ENCODE data around the gene SLC25A43. TPM values are rescaled to one million over a fixed set of nuclear protein-coding genes. Genes with fewer than 3 reads are reported as not detected.
A peak's percentile ranks its signal among the peaks of the same experiment; 100 is the strongest.

Gene SLC25A43
- polyA plus RNA-seq, 2 of the 4 experiments (the other 2 are of a cell fraction), result 27.4 to 31.2 TPM

- TF ChIP-seq POLR2A (IDR thresholded peaks at IDR 0.05; ENCODE audit: low read length), result no peak
- TF ChIP-seq SREBF2 (IDR thresholded peaks at IDR 0.05), result no peak
- TF ChIP-seq KDM1A (IDR thresholded peaks at IDR 0.05; ENCODE audit: low read depth), result no peak
Observed at GRCh38 chrX:119393144-119393543, 6.0 kb upstream of the SLC25A43 start (continued).

- Histone ChIP-seq H3K4me2 (peak overlapping the region; percentile 83), H3K27ac (peak overlapping the region; percentile 92 to 97), H3K4me1 (peaks cover 30% of the 10 kb centered on the region), H3K9me3 (no peaks in the 10 kb centered on the region), H3K4me3 (peak overlapping the region; percentile 78)
- ATAC-seq (peak; percentile 14 to 21; a peak in 4 of 6 replicates), FAIRE-seq (peak; percentile 86), DNase-seq (ENCODE audit: low read depth in 1 of 2, low spot score in 1 of 2) (peak in 1 of 2 experiments; percentile 28)
- ChIA-PET POLR2A (no interaction called here), CTCF (no interaction called here)
- 7% methylated on average over 3 of the region's 3 CpGs for WGBS (ENCODE audit: missing lambda C conversion rate)
- peak; percentile 16 for TF ChIP-seq ZFP36 (IDR thresholded peaks at IDR 0.05; ENCODE audit: borderline replicate concordance, partially characterized antibody)
- TF ChIP-seq RNF2 (IDR thresholded peaks at IDR 0.05; ENCODE audit: borderline replicate concordance, low read depth), result no peak
Observed at GRCh38 chrX:119398587-119398973, 556 bp upstream of the SLC25A43 start.

GRCh38 chrX:119399772-119400101, 601 bp downstream of the SLC25A43 start:
- H3K4me2 ChIP-seq, result peak overlapping the region; percentile 83
- TF ChIP-seq HOXB5 (CRISPR knock-in tag; IDR thresholded peaks at IDR 0.05), result no peak
- no peak for TF ChIP-seq KDM5A (IDR thresholded peaks at IDR 0.05)
- no peak for TF ChIP-seq BCL3 (IDR thresholded peaks at IDR 0.05)
- TF ChIP-seq MAFK (IDR thresholded peaks at IDR 0.05; ENCODE audit: partially characterized antibody), result no peak
- no peak for TF ChIP-seq ATOH8 (CRISPR knock-in tag; IDR thresholded peaks at IDR 0.05; ENCODE audit: low read depth)
- no peak for TF ChIP-seq CTCF (IDR thresholded peaks at IDR 0.05)
- no peak for TF ChIP-seq RCOR1 (IDR thresholded peaks at IDR 0.05; ENCODE audit: low read depth, low read length)
- no peak for TF ChIP-seq FOSL2 (IDR thresholded peaks at IDR 0.05)
- no peak for TF ChIP-seq FOSL2 (CRISPR knock-in tag; IDR thresholded peaks at IDR 0.05)
- ChIA-PET CTCF (interaction anchor here (1.4 kb wide), 1 partner anchor 11 kb away, joined by 4 read pairs; no protein-coding TSS in a partner anchor), POLR2A (interaction anchor here (1.2 to 1.3 kb wide), 2 partner anchors 11 to 68 kb away, joined by 5 to 6 read pairs; partner anchors contain the start of gene SLC25A5)
- WGBS (ENCODE audit: missing lambda C conversion rate), result 0% methylated on average over 1 of the region's 12 CpGs
- DNase-seq (ENCODE audit: low read depth in 1 of 2, low spot score in 1 of 2) (peak in 1 of 2 experiments; percentile 38), FAIRE-seq (no peak), ATAC-seq (peak in 1 of 2 experiments; percentile 65; a peak in 4 of 6 replicates)
- H3K27ac ChIP-seq, result peak overlapping the region; percentile 92 to 97
- H3K9me3 ChIP-seq, result no peaks in the 10 kb centered on the region
- peak overlapping the region; percentile 78 for H3K4me3 ChIP-seq
- peaks cover 30% of the 10 kb centered on the region for H3K4me1 ChIP-seq

- DNase-seq (ENCODE audit: low read depth in 1 of 2, low spot score in 1 of 2) (no peak), ATAC-seq (no peak), FAIRE-seq (no peak)
- POLR2A ChIA-PET, result no interaction called here
- CTCF ChIA-PET, result no interaction called here
- Histone ChIP-seq H3K9me3 (no peaks in the 10 kb centered on the region), H3K4me1 (peaks cover 34% of the 10 kb centered on the region), H3K4me3 (no peak overlapping the region), H3K4me2 (peak overlapping the region; percentile 83), H3K27ac (no peak overlapping the region)
- 94% methylated on average over 4 of the region's 4 CpGs for WGBS (ENCODE audit: missing lambda C conversion rate)
- no peak for TF ChIP-seq RARB (CRISPR knock-in tag; IDR thresholded peaks at IDR 0.05)
- TF ChIP-seq MAX (IDR thresholded peaks at IDR 0.05), result no peak
- TF ChIP-seq REST (IDR thresholded peaks at IDR 0.05), result no peak
- TF ChIP-seq ZNF302 (CRISPR knock-in tag; IDR thresholded peaks at IDR 0.05), result no peak
- TF ChIP-seq PHF8 (IDR thresholded peaks at IDR 0.05; ENCODE audit: borderline replicate concordance, low read depth), result no peak
- no peak for TF ChIP-seq TFCP2L1 (CRISPR knock-in tag; IDR thresholded peaks at IDR 0.05)
- no peak for TF ChIP-seq HDAC2 (IDR thresholded peaks at IDR 0.05)
- TF ChIP-seq ESRRA (IDR thresholded peaks at IDR 0.05; ENCODE audit: borderline replicate concordance, low read length), result no peak
- TF ChIP-seq TP53 (CRISPR knock-in tag; IDR thresholded peaks at IDR 0.05), result no peak
- TF ChIP-seq HEYL (CRISPR knock-in tag; IDR thresholded peaks at IDR 0.05), result no peak
- TF ChIP-seq RNF2 (IDR thresholded peaks at IDR 0.05; ENCODE audit: borderline replicate concordance, low read depth), result no peak
- no peak for TF ChIP-seq HOXB5 (CRISPR knock-in tag; IDR thresholded peaks at IDR 0.05)
- no peak for TF ChIP-seq HES2 (IDR thresholded peaks at IDR 0.05)
- no peak for TF ChIP-seq CEBPB (IDR thresholded peaks at IDR 0.05)
- TF ChIP-seq EHMT2 (IDR thresholded peaks at IDR 0.05; ENCODE audit: low read depth), result no peak
Observed at GRCh38 chrX:119401569-119401968, 2.4 kb downstream of the SLC25A43 start.
